H9 (cell line): ENCODE data around the gene SLC7A6. TPM values are rescaled to one million over a fixed set of nuclear protein-coding genes. Genes with fewer than 3 reads are reported as not detected.

Source experiments
- DNase-seq: peaks from one replicate; pipeline ENCODE4 v3.0.0-alpha.2; 2017
- H2AFZ ChIP-seq: one replicate; pipeline ENCODE4 v1.6.1; 2013; ENCODE audit warnings: mild to moderate bottlenecking, low read length, control low read depth, moderate library complexity
- H2AK5ac ChIP-seq: 2 replicates; pipeline ENCODE4 v1.6.1; 2013; ENCODE audit warnings: low read length, control low read depth, mixed read lengths; ENCODE audit not compliant: insufficient read length
- H2BK120ac ChIP-seq: one replicate; pipeline ENCODE4 v1.6.1; 2013; ENCODE audit warnings: low read depth, mild to moderate bottlenecking, low read length, control low read depth, inconsistent platforms; ENCODE audit not compliant: poor library complexity, severe bottlenecking
- H2BK12ac ChIP-seq: 2 replicates; pipeline ENCODE4 v1.6.1; 2013; ENCODE audit warnings: low read length, control low read depth, mixed read lengths, low read depth; ENCODE audit not compliant: insufficient read length
- H2BK15ac ChIP-seq: 2 replicates; pipeline ENCODE4 v1.6.1; 2013; ENCODE audit warnings: low read depth, low read length, control low read depth
- H2BK20ac ChIP-seq: one replicate; pipeline ENCODE4 v1.6.1; 2013; ENCODE audit warnings: low read depth, mild to moderate bottlenecking, low read length, control low read depth, inconsistent platforms; ENCODE audit not compliant: poor library complexity, severe bottlenecking
- H2BK5ac ChIP-seq: 2 replicates; pipeline ENCODE4 v1.6.1; 2013; ENCODE audit warnings: low read length, control low read depth, mixed read lengths; ENCODE audit not compliant: insufficient read length
- H3K14ac ChIP-seq: 2 replicates; pipeline ENCODE4 v1.6.1; 2013; ENCODE audit warnings: low read length, control low read depth; ENCODE audit not compliant: insufficient read depth
- H3K18ac ChIP-seq: 2 replicates; pipeline ENCODE4 v1.6.1; 2013; ENCODE audit warnings: low read depth, mild to moderate bottlenecking, mixed read lengths, low read length, control low read depth; ENCODE audit not compliant: insufficient read length
- H3K23ac ChIP-seq: 2 replicates; pipeline ENCODE4 v1.6.1; 2013; ENCODE audit warnings: low read length, control low read depth, mixed read lengths, low read depth; ENCODE audit not compliant: insufficient read length
- H3K23me2 ChIP-seq: 2 replicates; pipeline ENCODE4 v1.6.1; 2013; ENCODE audit warnings: low read depth, mild to moderate bottlenecking, mixed read lengths, low read length, control low read depth; ENCODE audit not compliant: insufficient read length, poor library complexity, severe bottlenecking
- H3K27ac ChIP-seq: 2 replicates; pipeline ENCODE4 v1.5.1; 2013; ENCODE audit warnings: low read length, control low read depth, mixed read lengths, low read depth; ENCODE audit not compliant: insufficient read length
- H3K27me3 ChIP-seq: 2 replicates; pipeline ENCODE4 v1.6.1; 2013; ENCODE audit warnings: low read length, control low read depth, inconsistent platforms; ENCODE audit not compliant: insufficient read depth
- H3K4ac ChIP-seq: 2 replicates; pipeline ENCODE4 v1.6.1; 2013; ENCODE audit warnings: low read depth, mild to moderate bottlenecking, control low read depth, inconsistent platforms, low read length, moderate library complexity
- H3K4me1 ChIP-seq: 2 replicates; pipeline ENCODE4 v1.6.1; 2013; ENCODE audit warnings: low read length, control low read depth, inconsistent platforms; ENCODE audit not compliant: insufficient read depth
- H3K4me2 ChIP-seq: 2 replicates; pipeline ENCODE4 v1.6.1; 2013; ENCODE audit warnings: low read length, control low read depth, mixed read lengths; ENCODE audit not compliant: insufficient read length, insufficient read depth
- H3K56ac ChIP-seq: 2 replicates; pipeline ENCODE4 v1.6.1; 2013; ENCODE audit warnings: low read depth, mild to moderate bottlenecking, mixed read lengths, low read length, control low read depth; ENCODE audit not compliant: insufficient read length
- H3K79me1 ChIP-seq: 2 replicates; pipeline ENCODE4 v1.6.1; 2013; ENCODE audit warnings: low read depth, mild to moderate bottlenecking, moderate library complexity, low read length, control low read depth, inconsistent platforms; ENCODE audit not compliant: insufficient read depth, poor library complexity, severe bottlenecking
- H3K79me2 ChIP-seq: 2 replicates; pipeline ENCODE4 v1.6.1; 2013; ENCODE audit warnings: low read length, control low read depth, inconsistent platforms; ENCODE audit not compliant: insufficient read depth
- H3K9ac ChIP-seq: 2 replicates; pipeline ENCODE4 v1.6.1; 2013; ENCODE audit warnings: low read length, control low read depth, mixed read lengths; ENCODE audit not compliant: insufficient read length; ENCODE audit errors: extremely low read depth
- H3K9me3 ChIP-seq: one replicate; pipeline ENCODE4 v1.6.1; 2013; ENCODE audit warnings: low read depth, low read length, inconsistent platforms; ENCODE audit not compliant: control insufficient read depth
- H3T11ph ChIP-seq: one replicate; pipeline ENCODE4 v1.6.1; 2013; ENCODE audit warnings: mild to moderate bottlenecking, low read length, control low read depth, inconsistent platforms
- H4K20me1 ChIP-seq: one replicate; pipeline ENCODE4 v1.6.1; 2013; ENCODE audit not compliant: control insufficient read depth, insufficient read length, insufficient read depth
- H4K5ac ChIP-seq: 2 replicates; pipeline ENCODE4 v1.6.1; 2013; ENCODE audit warnings: low read depth, mild to moderate bottlenecking, mixed read lengths, low read length, control low read depth; ENCODE audit not compliant: insufficient read length
- H4K8ac ChIP-seq: replicated peaks from 2 replicates; pipeline ENCODE4 v1.6.1; 2013; ENCODE audit warnings: low read length, control low read depth, mixed read lengths, low read depth; ENCODE audit not compliant: insufficient read length
- H4K91ac ChIP-seq: 2 replicates; pipeline ENCODE4 v1.6.1; 2013; ENCODE audit warnings: low read depth, mild to moderate bottlenecking, moderate library complexity, mixed read lengths, low read length, control low read depth; ENCODE audit not compliant: insufficient read length
- H3K27ac Mint-ChIP-seq, 3 experiments: 2 replicates in 2 of 3; 3 replicates in 1 of 3; pipeline ENCODE4 v1.8.0; 2020 to 2021; ENCODE audit warnings: mixed read lengths in 3 of 3, mild to moderate bottlenecking in 1 of 3, moderate library complexity in 1 of 3
- H3K27me3 Mint-ChIP-seq: 2 replicates; pipeline ENCODE4 v1.8.0; 2021; ENCODE audit warnings: low read depth, mild to moderate bottlenecking, moderate library complexity, mixed read lengths
- H3K36me3 Mint-ChIP-seq, 3 experiments: 2 replicates in 2 of 3; 3 replicates in 1 of 3; pipeline ENCODE4 v1.8.0; 2020 to 2021; ENCODE audit warnings: low read depth in 3 of 3, mixed read lengths in 3 of 3; ENCODE audit not compliant: insufficient read depth in 1 of 3
- H3K4me1 Mint-ChIP-seq, 2 experiments: 2 replicates each; pipeline ENCODE4 v1.8.0; 2020; ENCODE audit warnings: mixed read lengths in 2 of 2
- H3K4me3 Mint-ChIP-seq, 2 experiments: 2 replicates in 1 of 2; 3 replicates in 1 of 2; pipeline ENCODE4 v1.8.0; 2020 to 2021; ENCODE audit warnings: mild to moderate bottlenecking in 2 of 2, mixed read lengths in 2 of 2, moderate library complexity in 1 of 2
- H3K9me3 Mint-ChIP-seq, 2 experiments: 2 replicates in 1 of 2; 3 replicates in 1 of 2; pipeline ENCODE4 v1.8.0; 2020; ENCODE audit warnings: mild to moderate bottlenecking in 2 of 2, mixed read lengths in 2 of 2, moderate library complexity in 1 of 2
- WGBS: extraction: QIAGEN DNeasy Blood & Tissue Kit; methylation state at CpG from one replicate; pipeline ENCODE4 v1.1.7; 2013; ENCODE audit warnings: missing lambda C conversion rate, low lambda C conversion rate, mixed read lengths; ENCODE audit not compliant: insufficient read length; ENCODE audit errors: extremely low coverage; 5-methylcytosine and 5-hydroxymethylcytosine counted together
- total RNA-seq: library from RNA; stranded (reverse); gene quantifications from 2 replicates; pipeline ENCODE4 v1.2.1, GENCODE V29; 2021
- TF ChIP-seq, protein P1 (sequence below): fragments of 200-600 bp; sonication (generic); conservative IDR thresholded peaks from 3 replicates; pipeline ENCODE4 v1.8.0; 2021; ENCODE audit warnings: antibody characterized with exemption, mild to moderate bottlenecking

SLC7A6 gene
- total RNA-seq, 1 experiment from 2014 or later: 21.1 TPM

DNA sequence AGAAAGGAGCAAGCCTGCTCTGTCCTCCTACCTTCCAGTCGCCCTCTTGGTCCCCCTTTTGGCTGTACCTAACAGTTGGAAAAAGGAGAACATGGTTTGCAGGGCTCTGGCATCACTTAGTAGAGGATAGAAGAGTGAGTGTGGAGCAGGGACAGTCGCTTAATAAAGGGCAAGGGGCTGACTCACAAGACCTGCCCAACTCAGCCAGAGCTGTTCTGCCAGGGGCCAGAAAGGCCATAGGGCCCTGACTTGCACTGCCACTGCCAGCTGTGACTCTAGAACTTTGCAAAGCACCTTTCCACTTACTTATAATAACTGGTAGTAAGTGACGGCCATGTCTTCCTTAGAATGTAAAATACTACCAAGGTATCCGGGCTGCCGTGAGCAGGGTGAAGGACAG is 60.0 kb downstream of the SLC7A6 start:
- H3K9me3 Mint-ChIP-seq: no peaks in the 10 kb centered on the region
- DNase-seq: no peak
- H2AK5ac ChIP-seq: no peak overlapping the region
- H2BK20ac ChIP-seq: no peak overlapping the region
- no peak overlapping the region for H4K5ac ChIP-seq
- no peaks in the 10 kb centered on the region for H3K79me2 ChIP-seq
- no peak overlapping the region for H2BK120ac ChIP-seq
- H3K23me2 ChIP-seq: no peaks in the 10 kb centered on the region
- no peak overlapping the region for H2AFZ ChIP-seq
- peaks cover 3 to 6% of the 10 kb centered on the region in 2 experiments; a peak in 3 of 4 replicates for H3K4me1 Mint-ChIP-seq
- TF ChIP-seq, protein P1, sequence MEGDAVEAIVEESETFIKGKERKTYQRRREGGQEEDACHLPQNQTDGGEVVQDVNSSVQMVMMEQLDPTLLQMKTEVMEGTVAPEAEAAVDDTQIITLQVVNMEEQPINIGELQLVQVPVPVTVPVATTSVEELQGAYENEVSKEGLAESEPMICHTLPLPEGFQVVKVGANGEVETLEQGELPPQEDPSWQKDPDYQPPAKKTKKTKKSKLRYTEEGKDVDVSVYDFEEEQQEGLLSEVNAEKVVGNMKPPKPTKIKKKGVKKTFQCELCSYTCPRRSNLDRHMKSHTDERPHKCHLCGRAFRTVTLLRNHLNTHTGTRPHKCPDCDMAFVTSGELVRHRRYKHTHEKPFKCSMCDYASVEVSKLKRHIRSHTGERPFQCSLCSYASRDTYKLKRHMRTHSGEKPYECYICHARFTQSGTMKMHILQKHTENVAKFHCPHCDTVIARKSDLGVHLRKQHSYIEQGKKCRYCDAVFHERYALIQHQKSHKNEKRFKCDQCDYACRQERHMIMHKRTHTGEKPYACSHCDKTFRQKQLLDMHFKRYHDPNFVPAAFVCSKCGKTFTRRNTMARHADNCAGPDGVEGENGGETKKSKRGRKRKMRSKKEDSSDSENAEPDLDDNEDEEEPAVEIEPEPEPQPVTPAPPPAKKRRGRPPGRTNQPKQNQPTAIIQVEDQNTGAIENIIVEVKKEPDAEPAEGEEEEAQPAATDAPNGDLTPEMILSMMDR: no peak
- H2BK15ac ChIP-seq: no peak overlapping the region
- H2BK12ac ChIP-seq: no peak overlapping the region
- no peaks in the 10 kb centered on the region for H3K4me1 ChIP-seq
- no peaks in the 10 kb centered on the region for H3K27me3 ChIP-seq
- H3K79me1 ChIP-seq: no peaks in the 10 kb centered on the region
- H3K27ac Mint-ChIP-seq: no peak overlapping the region; a peak in 1 of 7 replicates
- no peak overlapping the region for H4K8ac ChIP-seq
- no peak overlapping the region for H3K27ac ChIP-seq
- H3K56ac ChIP-seq: no peak overlapping the region
- no peak overlapping the region for H3K14ac ChIP-seq
- peaks cover 6 to 49% (median 25%) of the 10 kb centered on the region in 3 experiments; a peak in 6 of 7 replicates for H3K36me3 Mint-ChIP-seq
- no peak overlapping the region for H3T11ph ChIP-seq
- no peak overlapping the region for H2BK5ac ChIP-seq
- no peaks in the 10 kb centered on the region for H3K27me3 Mint-ChIP-seq
- no CpG with 5 or more reads among the region's 5 CpGs for WGBS
- H3K9ac ChIP-seq: no peak overlapping the region
- no peak overlapping the region for H3K18ac ChIP-seq
- H4K91ac ChIP-seq: no peak overlapping the region
- H3K9me3 ChIP-seq: no peaks in the 10 kb centered on the region
- H3K4ac ChIP-seq: no peak overlapping the region
- H3K23ac ChIP-seq: no peak overlapping the region
- no peak overlapping the region for H3K4me3 Mint-ChIP-seq
- H3K4me2 ChIP-seq: no peak overlapping the region
- H4K20me1 ChIP-seq: no peaks in the 10 kb centered on the region
